HG03159 (cell line): ENCODE measurements around the gene FMO5.

Experiments used
- ATAC-seq: cut with Tn5 transposase; IDR thresholded peaks from one replicate; pipeline ENCODE4 v1.9.1; 2021; ENCODE audit warnings: mild to moderate bottlenecking, moderate library complexity; ENCODE audit not compliant: unreplicated experiment

Gene FMO5

DNA sequence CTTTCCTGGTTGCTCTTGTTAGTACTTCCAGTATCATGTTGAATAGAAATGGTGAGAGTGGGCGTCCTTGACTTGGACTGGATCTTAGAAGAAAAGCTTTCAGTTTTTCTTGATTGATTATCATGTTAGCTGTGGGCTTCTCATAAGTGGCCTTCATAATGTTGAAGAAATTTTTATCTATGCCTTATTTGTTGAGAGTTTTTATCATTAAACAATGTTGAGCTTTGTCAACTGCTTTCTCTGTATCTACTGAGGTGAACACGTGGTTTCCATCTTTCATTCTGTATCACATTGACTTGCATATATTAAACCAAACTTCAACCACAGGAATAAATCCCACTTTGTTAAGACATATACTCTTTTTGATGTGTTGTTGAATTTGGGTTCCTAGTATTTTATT, 82.3 kb downstream of the FMO5 start:
- no peak for ATAC-seq
